KMS-11 (cell line): ENCODE results near the gene CSTF2.

Experiments used
- H2AFZ ChIP-seq: fragments of 200-600 bp; sonication (generic); 2 replicates; pipeline ENCODE4 v1.6.1; 2016; ENCODE audit warnings: antibody characterized with exemption, mixed run types, low read depth
- H3K27ac ChIP-seq: fragments of 200-600 bp; sonication (generic); 2 replicates; pipeline ENCODE4 v1.6.1; 2016; ENCODE audit warnings: mild to moderate bottlenecking, mixed run types
- H3K27me3 ChIP-seq: fragments of 200-600 bp; sonication (generic); 2 replicates; pipeline ENCODE4 v1.6.1; 2017; ENCODE audit warnings: mild to moderate bottlenecking, low read depth, mixed run types, moderate library complexity; ENCODE audit not compliant: insufficient read depth
- H3K36me3 ChIP-seq: fragments of 200-600 bp; sonication (generic); 2 replicates; pipeline ENCODE4 v1.6.1; 2017; ENCODE audit warnings: mild to moderate bottlenecking, mixed run types; ENCODE audit not compliant: insufficient read depth
- H3K4me1 ChIP-seq: fragments of 200-600 bp; sonication (generic); 2 replicates; pipeline ENCODE4 v1.6.1; 2016; ENCODE audit warnings: mild to moderate bottlenecking, low read depth, mixed run types; ENCODE audit not compliant: poor library complexity, severe bottlenecking
- H3K4me2 ChIP-seq: fragments of 200-600 bp; sonication (generic); 2 replicates; pipeline ENCODE4 v1.7.0; 2016; ENCODE audit warnings: mild to moderate bottlenecking, mixed run types
- H3K4me3 ChIP-seq: fragments of 200-600 bp; sonication (generic); IDR thresholded peaks from 2 replicates; pipeline ENCODE4 v1.6.1; 2017; ENCODE audit warnings: low read depth, low read length, mixed read lengths; ENCODE audit not compliant: insufficient read depth
- H3K79me2 ChIP-seq: fragments of 200-600 bp; sonication (generic); 2 replicates; pipeline ENCODE4 v1.6.1; 2016; ENCODE audit warnings: low read depth, mixed run types; ENCODE audit not compliant: insufficient read depth
- H3K9ac ChIP-seq: fragments of 200-600 bp; sonication (generic); 2 replicates; pipeline ENCODE4 v1.6.1; 2016; ENCODE audit warnings: mild to moderate bottlenecking, mixed run types
- H4K20me1 ChIP-seq: fragments of 200-600 bp; sonication (generic); 2 replicates; pipeline ENCODE4 v1.6.1; 2016; ENCODE audit warnings: mild to moderate bottlenecking, mixed run types; ENCODE audit not compliant: insufficient read depth
- CTCF ChIP-seq: fragments of 200-600 bp; sonication (generic); conservative IDR thresholded peaks from 2 replicates; pipeline ENCODE4 v1.6.1; 2017; ENCODE audit warnings: low read depth, mild to moderate bottlenecking, antibody characterized with exemption, low read length, moderate library complexity, mixed read lengths

The CSTF2 gene

GRCh38 chrX:100864657-100865391 is 44.6 kb downstream of the CSTF2 start:
- Histone ChIP-seq H3K4me2 (no peak overlapping the region), H3K4me3 (no peak overlapping the region), H3K4me1 (no peaks in the 10 kb centered on the region), H4K20me1 (no peaks in the 10 kb centered on the region), H2AFZ (no peak overlapping the region), H3K27me3 (no peaks in the 10 kb centered on the region), H3K27ac (no peak overlapping the region), H3K9ac (no peak overlapping the region), H3K36me3 (no peaks in the 10 kb centered on the region), H3K79me2 (no peaks in the 10 kb centered on the region)
- TF ChIP-seq CTCF = no peak

GRCh38 chrX:100868273-100868672 is 48.1 kb downstream of the CSTF2 start:
- no peak for TF ChIP-seq CTCF
- H3K4me2 ChIP-seq = no peak overlapping the region
- H4K20me1 ChIP-seq = no peaks in the 10 kb centered on the region
- peaks cover 1% of the 10 kb centered on the region for H3K4me1 ChIP-seq
- H3K36me3 ChIP-seq = no peaks in the 10 kb centered on the region
- H3K27me3 ChIP-seq = no peaks in the 10 kb centered on the region
- no peak overlapping the region for H3K4me3 ChIP-seq
- no peak overlapping the region for H2AFZ ChIP-seq
- no peak overlapping the region for H3K27ac ChIP-seq
- H3K79me2 ChIP-seq = no peaks in the 10 kb centered on the region
- no peak overlapping the region for H3K9ac ChIP-seq

- no peak overlapping the region for H2AFZ ChIP-seq
- no peak overlapping the region for H3K27ac ChIP-seq
- H3K79me2 ChIP-seq = no peaks in the 10 kb centered on the region
- no peak overlapping the region for H3K9ac ChIP-seq
- H3K27me3 ChIP-seq = no peaks in the 10 kb centered on the region
- no peak for TF ChIP-seq CTCF
- peaks cover 15% of the 10 kb centered on the region for H3K4me1 ChIP-seq
- H4K20me1 ChIP-seq = no peaks in the 10 kb centered on the region
- H3K4me2 ChIP-seq = no peak overlapping the region
- H3K4me3 ChIP-seq = no peak overlapping the region
- H3K36me3 ChIP-seq = no peaks in the 10 kb centered on the region
Measured at GRCh38 chrX:100870527-100870926, 50.3 kb downstream of the CSTF2 start.

- TF ChIP-seq CTCF = no peak
- Histone ChIP-seq H3K27me3 (no peaks in the 10 kb centered on the region), H3K9ac (no peak overlapping the region), H2AFZ (no peak overlapping the region), H3K4me3 (no peak overlapping the region), H3K4me2 (no peak overlapping the region), H4K20me1 (no peaks in the 10 kb centered on the region), H3K79me2 (no peaks in the 10 kb centered on the region), H3K4me1 (peaks cover 15% of the 10 kb centered on the region), H3K36me3 (no peaks in the 10 kb centered on the region), H3K27ac (no peak overlapping the region)
Measured at GRCh38 chrX:100871594-100872560, 51.7 kb downstream of the CSTF2 start.
